ENCODE results near the gene DCAF4.

- TF ChIP-seq CTCF (IDR thresholded peaks at IDR 0.05; ENCODE audit: low read depth, low read length) (no peak), MAX (IDR thresholded peaks at IDR 0.05; ENCODE audit: low read depth, low read length) (no peak), POLR2A (IDR thresholded peaks at IDR 0.05; ENCODE audit: extremely low read depth, insufficient read length) (no peak)
Observed at GRCh38 chr14:72970824-72971434, 44.7 kb downstream of the DCAF4 start.

All from NB4 (cell line).